ENCODE results near the gene TTC1. TPM values are rescaled to one million over a fixed set of nuclear protein-coding genes. Genes with fewer than 3 reads are reported as not detected.

TTC1 gene
- total and polyA plus RNA-seq, 3 donors from 2014 or later, result 38.2 to 50.3 (median 50.2) TPM

GRCh38 chr5:160044391-160044804 lies 35.5 kb downstream of the TTC1 start:
- H3K27me3 ChIP-seq, result no peaks in the 10 kb centered on the region
- H3K27ac ChIP-seq, result no peak overlapping the region
- intact Hi-C loops (cut with DNase I; ENCODE audit: low total_unique reads), result no loop called here
- no peak overlapping the region for H3K4me3 ChIP-seq
- no peak for TF ChIP-seq POLR2A (IDR thresholded peaks at IDR 0.05)
- TF ChIP-seq CTCF (IDR thresholded peaks at IDR 0.05), result no peak
- H3K9me3 ChIP-seq, result no peaks in the 10 kb centered on the region
- H3K36me3 ChIP-seq (ENCODE audit: low read depth, missing control alignments), result no peaks in the 10 kb centered on the region
- no peak for DNase-seq
- 85 to 91% methylated on average over 1 of the region's 1 CpG for WGBS, 2 donors
- H3K4me1 ChIP-seq, result no peaks in the 10 kb centered on the region

DNA sequence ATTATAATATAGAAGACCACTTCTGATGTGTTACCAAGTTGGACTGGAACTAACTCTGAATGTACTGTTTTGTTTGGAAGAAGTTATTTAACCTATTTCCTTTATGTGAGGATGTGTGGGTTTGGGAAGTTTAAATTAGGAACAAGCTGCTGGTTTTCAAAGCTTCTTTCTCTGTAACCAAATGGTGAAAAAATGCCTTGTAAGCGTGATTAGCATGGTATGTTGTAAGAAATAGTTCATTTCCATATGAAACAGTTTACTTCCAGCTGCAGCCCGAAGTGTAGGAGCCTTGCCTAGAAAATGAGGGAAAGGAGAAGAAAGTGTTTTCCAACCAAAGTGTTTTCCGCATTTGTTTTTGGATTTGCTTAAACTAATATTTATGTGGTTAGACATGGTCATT lies 36.0 kb downstream of the TTC1 start:
- no peak overlapping the region for H3K27ac ChIP-seq
- H3K9me3 ChIP-seq, result no peaks in the 10 kb centered on the region
- DNase-seq, result no peak
- no peaks in the 10 kb centered on the region for H3K27me3 ChIP-seq
- no peak overlapping the region for H3K4me3 ChIP-seq
- no peaks in the 10 kb centered on the region for H3K36me3 ChIP-seq (ENCODE audit: low read depth, missing control alignments)
- no peaks in the 10 kb centered on the region for H3K4me1 ChIP-seq
- WGBS, 2 donors, result 81 to 89% methylated on average over 3 of the region's 3 CpGs
- TF ChIP-seq CTCF (IDR thresholded peaks at IDR 0.05), result no peak
- TF ChIP-seq POLR2A (IDR thresholded peaks at IDR 0.05), result no peak
- intact Hi-C loops (cut with DNase I; ENCODE audit: low total_unique reads), result no loop called here

GRCh38 chr5:160047423-160047822 lies 38.5 kb downstream of the TTC1 start:
- DNase-seq, result no peak
- no peak overlapping the region for H3K4me3 ChIP-seq
- intact Hi-C loops (cut with DNase I; ENCODE audit: low total_unique reads), result no loop called here
- no peaks in the 10 kb centered on the region for H3K4me1 ChIP-seq
- H3K27me3 ChIP-seq, result no peaks in the 10 kb centered on the region
- H3K9me3 ChIP-seq, result no peaks in the 10 kb centered on the region
- no peaks in the 10 kb centered on the region for H3K36me3 ChIP-seq (ENCODE audit: low read depth, missing control alignments)
- TF ChIP-seq POLR2A (IDR thresholded peaks at IDR 0.05) (no peak), CTCF (IDR thresholded peaks at IDR 0.05) (no peak)
- WGBS, 2 donors, result 94 to 99% methylated on average over 3 of the region's 3 CpGs
- H3K27ac ChIP-seq, result no peak overlapping the region

DNA sequence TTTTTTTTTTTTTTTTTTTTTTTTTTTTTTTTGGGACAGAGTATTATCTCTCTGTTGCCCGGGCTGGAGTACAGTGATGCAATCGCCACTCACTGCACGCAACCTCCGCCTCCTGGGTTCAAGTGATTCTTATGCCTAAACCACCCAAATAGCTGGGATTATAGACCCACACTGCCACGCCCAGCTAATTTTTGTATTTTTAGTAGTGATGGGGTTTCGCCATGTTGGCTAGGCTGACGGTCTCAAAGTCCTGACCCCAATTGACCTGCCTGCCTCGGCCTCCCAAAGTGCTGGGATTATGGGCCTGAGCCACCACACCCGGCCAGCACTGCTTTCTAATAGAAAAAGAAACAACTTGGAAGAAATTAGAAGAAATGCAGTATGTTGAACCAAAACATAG lies 39.2 kb downstream of the TTC1 start:
- 84 to 92% methylated on average over 9 of the region's 9 CpGs for WGBS, 2 donors
- Histone ChIP-seq H3K27me3 (no peaks in the 10 kb centered on the region), H3K27ac (no peak overlapping the region), H3K9me3 (no peaks in the 10 kb centered on the region), H3K36me3 (ENCODE audit: low read depth, missing control alignments) (no peaks in the 10 kb centered on the region), H3K4me3 (no peak overlapping the region), H3K4me1 (no peaks in the 10 kb centered on the region)
- TF ChIP-seq POLR2A (IDR thresholded peaks at IDR 0.05), result no peak
- TF ChIP-seq CTCF (IDR thresholded peaks at IDR 0.05), result no peak
- intact Hi-C loops (cut with DNase I; ENCODE audit: low total_unique reads), result no loop called here
- DNase-seq, result no peak

DNA sequence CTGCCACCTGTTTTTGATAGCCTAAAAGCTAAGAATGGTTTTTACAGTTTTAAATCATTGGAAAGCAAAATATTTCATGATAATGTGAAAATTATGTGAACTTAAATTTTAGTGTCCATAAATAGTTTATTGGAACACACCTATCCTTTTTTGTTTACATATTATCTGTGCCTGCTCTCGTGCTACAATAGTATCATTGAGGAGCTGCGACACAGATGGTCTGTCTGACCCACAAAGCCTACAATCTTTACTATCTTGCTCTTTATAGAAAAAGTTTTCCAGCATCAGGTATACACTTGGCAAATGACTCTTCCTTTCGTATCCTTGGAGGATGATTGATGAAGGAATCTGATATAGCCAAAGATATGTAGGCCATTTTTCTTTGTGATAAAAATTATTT lies 40.2 kb downstream of the TTC1 start:
- H3K4me1 ChIP-seq, result no peaks in the 10 kb centered on the region
- H3K27me3 ChIP-seq, result no peaks in the 10 kb centered on the region
- no peak overlapping the region for H3K4me3 ChIP-seq
- no peaks in the 10 kb centered on the region for H3K9me3 ChIP-seq
- intact Hi-C loops (cut with DNase I; ENCODE audit: low total_unique reads), result no loop called here
- H3K27ac ChIP-seq, result no peak overlapping the region
- 72 to 82% methylated on average over 3 of the region's 3 CpGs for WGBS, 2 donors
- H3K36me3 ChIP-seq (ENCODE audit: low read depth, missing control alignments), result no peaks in the 10 kb centered on the region
- TF ChIP-seq POLR2A (IDR thresholded peaks at IDR 0.05) (no peak), CTCF (IDR thresholded peaks at IDR 0.05) (no peak)
- no peak for DNase-seq
